ENCODE data around the gene LRRC3C.

GRCh38 chr17:39921323-39921722, 6.2 kb upstream of the LRRC3C start:
- TF ChIP-seq, protein P1, sequence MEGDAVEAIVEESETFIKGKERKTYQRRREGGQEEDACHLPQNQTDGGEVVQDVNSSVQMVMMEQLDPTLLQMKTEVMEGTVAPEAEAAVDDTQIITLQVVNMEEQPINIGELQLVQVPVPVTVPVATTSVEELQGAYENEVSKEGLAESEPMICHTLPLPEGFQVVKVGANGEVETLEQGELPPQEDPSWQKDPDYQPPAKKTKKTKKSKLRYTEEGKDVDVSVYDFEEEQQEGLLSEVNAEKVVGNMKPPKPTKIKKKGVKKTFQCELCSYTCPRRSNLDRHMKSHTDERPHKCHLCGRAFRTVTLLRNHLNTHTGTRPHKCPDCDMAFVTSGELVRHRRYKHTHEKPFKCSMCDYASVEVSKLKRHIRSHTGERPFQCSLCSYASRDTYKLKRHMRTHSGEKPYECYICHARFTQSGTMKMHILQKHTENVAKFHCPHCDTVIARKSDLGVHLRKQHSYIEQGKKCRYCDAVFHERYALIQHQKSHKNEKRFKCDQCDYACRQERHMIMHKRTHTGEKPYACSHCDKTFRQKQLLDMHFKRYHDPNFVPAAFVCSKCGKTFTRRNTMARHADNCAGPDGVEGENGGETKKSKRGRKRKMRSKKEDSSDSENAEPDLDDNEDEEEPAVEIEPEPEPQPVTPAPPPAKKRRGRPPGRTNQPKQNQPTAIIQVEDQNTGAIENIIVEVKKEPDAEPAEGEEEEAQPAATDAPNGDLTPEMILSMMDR (IDR thresholded peaks at IDR 0.05): no peak
- TF ChIP-seq EZH2 (IDR thresholded peaks at IDR 0.05) (no peak), EZH2phosphoT487 (IDR thresholded peaks at IDR 0.05) (no peak)

All from neural progenitor cell (in vitro differentiated cells).